Measurements from ENCODE around the gene CHRDL2.

DNA sequence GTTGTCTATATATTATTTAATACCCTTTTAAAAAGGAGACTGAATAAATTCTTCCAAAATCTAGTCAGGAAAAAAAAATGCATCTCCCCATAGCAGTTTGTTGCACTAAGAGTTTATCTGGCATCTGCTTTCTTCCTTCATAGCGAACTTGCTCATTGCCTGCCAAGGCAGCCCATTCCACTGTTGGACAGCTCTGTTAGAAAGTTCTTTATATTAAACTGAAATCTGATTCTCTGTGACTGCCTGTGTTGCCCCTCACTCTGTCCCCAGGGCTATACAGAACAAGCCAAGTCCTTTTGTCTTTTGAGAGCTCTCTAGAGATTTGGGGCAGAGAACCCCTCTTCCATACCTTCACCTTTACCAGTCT, 3.3 kb upstream of the CHRDL2 start:
- TF ChIP-seq, protein P1, sequence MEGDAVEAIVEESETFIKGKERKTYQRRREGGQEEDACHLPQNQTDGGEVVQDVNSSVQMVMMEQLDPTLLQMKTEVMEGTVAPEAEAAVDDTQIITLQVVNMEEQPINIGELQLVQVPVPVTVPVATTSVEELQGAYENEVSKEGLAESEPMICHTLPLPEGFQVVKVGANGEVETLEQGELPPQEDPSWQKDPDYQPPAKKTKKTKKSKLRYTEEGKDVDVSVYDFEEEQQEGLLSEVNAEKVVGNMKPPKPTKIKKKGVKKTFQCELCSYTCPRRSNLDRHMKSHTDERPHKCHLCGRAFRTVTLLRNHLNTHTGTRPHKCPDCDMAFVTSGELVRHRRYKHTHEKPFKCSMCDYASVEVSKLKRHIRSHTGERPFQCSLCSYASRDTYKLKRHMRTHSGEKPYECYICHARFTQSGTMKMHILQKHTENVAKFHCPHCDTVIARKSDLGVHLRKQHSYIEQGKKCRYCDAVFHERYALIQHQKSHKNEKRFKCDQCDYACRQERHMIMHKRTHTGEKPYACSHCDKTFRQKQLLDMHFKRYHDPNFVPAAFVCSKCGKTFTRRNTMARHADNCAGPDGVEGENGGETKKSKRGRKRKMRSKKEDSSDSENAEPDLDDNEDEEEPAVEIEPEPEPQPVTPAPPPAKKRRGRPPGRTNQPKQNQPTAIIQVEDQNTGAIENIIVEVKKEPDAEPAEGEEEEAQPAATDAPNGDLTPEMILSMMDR (conservative IDR thresholded peaks at IDR 0.05; ENCODE audit: low read length), result no peak
- no peak for TF ChIP-seq EZH2phosphoT487 (IDR thresholded peaks at IDR 0.05; ENCODE audit: borderline replicate concordance)
